Activated naive CD8-positive, alpha-beta T cell treated with anti-CD3 and anti-CD28 coated beads, Interleukin-2, amount 50 U/mL, for 24 hours (primary cell): ENCODE results near the gene UNC13C.

Experiments
- ATAC-seq: fragments of 150-1000 bp; cut with Tn5 transposase; one replicate; pipeline ENCODE4 v1.10.0; 2021
- DNase-seq: peaks from one replicate; pipeline ENCODE4 v3.0.0; 2021
- H3K27ac Mint-ChIP-seq: one replicate; pipeline ENCODE4 v1.8.0; 2021; ENCODE audit warnings: mild to moderate bottlenecking, mixed read lengths
- H3K27me3 Mint-ChIP-seq: one replicate; pipeline ENCODE4 v1.8.0; 2021; ENCODE audit warnings: mixed read lengths
- H3K36me3 Mint-ChIP-seq: one replicate; pipeline ENCODE4 v1.8.0; 2021; ENCODE audit warnings: low read depth, mixed read lengths
- H3K4me1 Mint-ChIP-seq: one replicate; pipeline ENCODE4 v1.8.0; 2021; ENCODE audit warnings: mixed read lengths
- H3K4me3 Mint-ChIP-seq: one replicate; pipeline ENCODE4 v1.8.0; 2021; ENCODE audit warnings: mild to moderate bottlenecking, moderate library complexity, mixed read lengths
- H3K9me3 Mint-ChIP-seq: one replicate; pipeline ENCODE4 v1.8.0; 2021; ENCODE audit warnings: mixed read lengths

The UNC13C gene

GRCh38 chr15:54481819-54482218 is 503.6 kb downstream of the UNC13C start:
- no peaks in the 10 kb centered on the region for H3K27me3 Mint-ChIP-seq
- DNase-seq (no peak), ATAC-seq (no peak)
- no peak overlapping the region for H3K27ac Mint-ChIP-seq
- no peak overlapping the region for H3K4me3 Mint-ChIP-seq
- H3K4me1 Mint-ChIP-seq = no peaks in the 10 kb centered on the region
- H3K36me3 Mint-ChIP-seq = no peaks in the 10 kb centered on the region
- H3K9me3 Mint-ChIP-seq = peaks cover 4% of the 10 kb centered on the region

DNA sequence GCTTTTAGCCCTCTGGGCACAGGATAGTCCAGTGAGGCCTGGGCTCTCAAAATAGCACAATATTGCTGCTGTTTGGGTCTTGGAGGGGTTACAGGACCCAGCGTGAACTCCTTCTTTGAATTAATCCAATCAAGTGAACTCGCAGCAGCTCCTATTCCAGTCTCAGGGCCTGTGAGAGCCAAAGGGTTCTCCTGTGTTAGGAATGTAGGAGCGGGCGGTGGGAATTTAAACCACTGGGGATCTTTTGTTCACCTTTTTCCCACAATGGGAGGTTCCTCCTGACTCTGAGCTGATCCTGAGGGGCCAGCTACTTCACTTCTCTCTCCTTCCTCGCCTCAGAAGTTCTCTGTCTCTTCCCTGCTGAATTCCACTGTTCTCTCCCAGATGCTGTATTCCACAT is 504.0 kb downstream of the UNC13C start:
- H3K4me1 Mint-ChIP-seq = no peaks in the 10 kb centered on the region
- ATAC-seq (no peak), DNase-seq (no peak)
- no peaks in the 10 kb centered on the region for H3K36me3 Mint-ChIP-seq
- no peaks in the 10 kb centered on the region for H3K27me3 Mint-ChIP-seq
- H3K9me3 Mint-ChIP-seq = peaks cover 4% of the 10 kb centered on the region
- H3K4me3 Mint-ChIP-seq = no peak overlapping the region
- H3K27ac Mint-ChIP-seq = no peak overlapping the region

GRCh38 chr15:54500330-54500729 is 522.1 kb downstream of the UNC13C start:
- Mint-ChIP-seq H3K9me3 (peaks cover 5% of the 10 kb centered on the region), H3K27me3 (peaks cover 2% of the 10 kb centered on the region)

DNA sequence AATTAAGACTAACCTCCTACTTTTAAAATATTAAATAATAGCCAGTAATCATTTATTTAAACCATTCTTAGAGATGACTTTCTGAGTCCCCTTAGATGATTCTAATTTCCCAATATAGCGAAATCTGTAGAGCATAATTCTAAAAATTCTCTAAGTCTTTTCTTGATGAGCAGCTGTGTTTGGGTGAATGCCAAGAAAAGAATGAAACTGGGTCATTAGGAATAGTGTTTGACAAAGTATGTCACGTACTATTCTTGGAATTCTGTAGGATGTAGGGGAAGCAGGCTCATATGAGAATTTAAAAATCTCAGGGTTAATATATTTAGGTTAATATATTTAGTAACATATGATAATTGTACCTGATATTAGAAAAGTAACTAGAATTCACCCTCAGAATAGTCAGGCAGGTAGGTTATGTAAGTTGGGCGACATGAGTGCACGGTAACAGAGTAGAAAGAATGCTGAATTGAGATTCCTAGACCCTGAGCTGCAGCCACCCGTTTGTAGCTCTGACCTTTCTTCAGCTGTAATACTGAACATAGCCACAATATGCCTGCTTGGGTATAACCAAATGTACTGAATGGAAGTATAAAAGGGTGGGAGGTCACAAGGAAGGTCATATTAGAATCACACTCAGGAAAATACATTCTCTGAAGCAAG is 524.3 kb downstream of the UNC13C start:
- no peak for ATAC-seq
- no peaks in the 10 kb centered on the region for H3K9me3 Mint-ChIP-seq
- no peak overlapping the region for H3K27ac Mint-ChIP-seq
- peaks cover 2% of the 10 kb centered on the region for H3K27me3 Mint-ChIP-seq
- H3K4me3 Mint-ChIP-seq = no peak overlapping the region
- no peaks in the 10 kb centered on the region for H3K36me3 Mint-ChIP-seq
- DNase-seq = no peak
- no peaks in the 10 kb centered on the region for H3K4me1 Mint-ChIP-seq

More at GRCh38 chr15:54500330-54500729, 522.1 kb downstream of the UNC13C start:
- ATAC-seq (no peak), DNase-seq (no peak)
- no peak overlapping the region for H3K4me3 Mint-ChIP-seq
- H3K36me3 Mint-ChIP-seq = no peaks in the 10 kb centered on the region
- H3K4me1 Mint-ChIP-seq = no peaks in the 10 kb centered on the region
- H3K27ac Mint-ChIP-seq = no peak overlapping the region

DNA sequence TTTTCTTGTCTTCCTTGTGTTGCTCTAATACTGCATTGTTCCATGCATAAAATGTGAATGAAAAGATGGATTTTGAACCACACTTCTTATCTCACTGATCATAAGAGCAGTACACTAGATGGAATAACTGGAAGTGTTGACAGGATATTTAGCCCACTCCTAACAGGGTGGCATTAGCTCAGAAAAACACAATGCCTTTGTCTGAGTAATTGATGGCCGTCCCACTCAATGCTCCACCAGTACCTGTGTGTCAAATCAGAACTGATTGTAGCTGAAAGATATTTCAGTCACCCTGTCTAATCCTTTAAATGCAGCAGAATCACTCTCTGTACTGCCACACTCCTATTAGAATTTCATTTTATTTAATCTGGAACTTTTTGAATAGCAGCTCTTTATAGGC is 526.5 kb downstream of the UNC13C start:
- Mint-ChIP-seq H3K4me1 (no peaks in the 10 kb centered on the region), H3K36me3 (no peaks in the 10 kb centered on the region), H3K27ac (no peak overlapping the region), H3K27me3 (peaks cover 4% of the 10 kb centered on the region), H3K4me3 (no peak overlapping the region), H3K9me3 (no peaks in the 10 kb centered on the region)
- ATAC-seq (no peak), DNase-seq (no peak)

DNA sequence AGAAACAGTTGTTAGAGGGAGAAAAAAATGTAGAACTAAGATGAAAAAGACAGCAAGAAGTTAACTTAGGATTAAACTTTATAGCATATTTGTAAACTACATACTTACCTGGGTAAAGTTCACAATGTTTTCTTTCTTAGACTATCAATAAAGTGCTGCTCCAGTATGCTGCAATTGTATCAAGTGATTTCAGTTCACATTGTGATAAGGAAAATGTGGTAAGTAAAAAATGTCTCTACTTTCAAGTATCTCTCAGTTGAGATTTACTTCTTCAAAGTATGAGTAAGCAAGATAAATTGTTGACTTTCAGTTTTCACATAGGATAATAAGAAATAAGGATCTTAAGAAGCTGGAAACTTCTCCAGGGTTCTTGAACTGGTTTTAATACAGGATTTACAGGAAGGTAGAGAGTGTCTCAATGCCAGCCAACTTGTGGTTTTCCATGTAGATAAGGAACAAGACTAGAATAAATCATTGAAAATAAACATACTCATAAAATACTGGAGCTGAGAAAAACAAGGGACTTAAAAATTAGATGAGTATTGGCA is 528.8 kb downstream of the UNC13C start:
- Mint-ChIP-seq H3K27me3 (peaks cover 4% of the 10 kb centered on the region), H3K9me3 (no peaks in the 10 kb centered on the region), H3K4me1 (no peaks in the 10 kb centered on the region), H3K27ac (no peak overlapping the region), H3K36me3 (no peaks in the 10 kb centered on the region), H3K4me3 (no peak overlapping the region)
- ATAC-seq (no peak), DNase-seq (no peak)

DNA sequence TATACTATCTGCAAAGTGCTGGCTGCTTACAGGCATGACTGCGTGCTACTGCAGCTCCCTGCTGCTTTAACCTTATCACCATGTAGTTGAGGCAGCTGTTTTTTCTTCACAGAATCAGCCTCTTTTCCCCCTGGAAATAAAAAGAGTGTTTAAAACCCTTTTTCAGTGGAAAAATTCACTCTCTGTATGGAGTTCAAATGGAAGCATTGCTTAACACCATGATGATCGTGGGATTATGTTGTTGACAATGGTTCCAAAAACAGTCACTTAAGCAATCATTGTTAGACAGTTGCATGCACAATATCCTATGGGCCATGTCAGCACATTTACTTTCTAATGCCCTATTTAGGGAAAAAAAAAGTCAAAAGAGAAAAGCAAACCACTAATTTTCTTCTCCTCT is 536.4 kb downstream of the UNC13C start:
- ATAC-seq = no peak
- no peaks in the 10 kb centered on the region for H3K9me3 Mint-ChIP-seq
- H3K36me3 Mint-ChIP-seq = no peaks in the 10 kb centered on the region
- H3K27me3 Mint-ChIP-seq = peaks cover 3% of the 10 kb centered on the region
- H3K4me1 Mint-ChIP-seq = peaks cover 7% of the 10 kb centered on the region
- no peak overlapping the region for H3K27ac Mint-ChIP-seq
- no peak for DNase-seq
- H3K4me3 Mint-ChIP-seq = no peak overlapping the region

DNA sequence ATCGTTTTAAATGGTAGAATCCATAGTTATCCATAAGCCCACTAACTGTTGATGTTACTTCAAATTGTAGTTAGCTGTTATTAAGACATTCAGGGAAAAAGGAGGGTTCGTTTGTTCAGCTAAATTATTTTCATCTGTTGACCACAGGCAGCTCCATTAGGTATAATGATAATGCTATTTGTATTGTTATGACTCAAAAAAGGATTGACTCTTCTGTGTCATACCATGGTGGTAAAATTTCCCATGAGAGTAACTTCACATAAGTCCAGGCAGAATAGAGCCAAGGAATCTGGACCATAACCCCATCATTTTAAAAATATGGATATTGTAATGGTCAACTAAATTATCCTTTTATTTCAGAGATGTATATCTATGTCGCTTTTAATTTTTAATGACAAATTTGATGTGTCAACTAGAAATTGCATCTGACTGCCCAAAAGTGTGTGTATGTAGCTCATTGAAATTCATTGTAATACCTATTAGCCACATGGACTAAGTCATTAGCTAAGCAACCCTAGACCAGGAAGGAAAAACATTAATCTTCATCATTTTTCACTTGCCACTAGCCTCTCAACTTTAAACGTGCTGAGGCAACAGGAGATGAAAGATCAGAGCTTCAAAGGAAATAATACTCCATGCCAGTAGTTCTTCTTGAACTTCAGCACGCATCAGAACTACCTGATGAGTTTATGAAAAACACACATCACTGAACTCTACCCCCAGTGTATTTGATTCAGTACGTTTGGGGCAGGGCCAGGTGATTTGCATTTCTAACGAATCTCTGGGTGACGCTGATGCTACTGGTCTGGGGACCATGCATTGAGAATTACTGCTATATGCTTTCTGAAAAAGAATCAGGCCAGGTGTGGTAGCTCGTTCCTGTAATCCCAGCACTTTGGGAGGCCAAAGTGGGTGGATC is 537.7 kb downstream of the UNC13C start:
- H3K4me1 Mint-ChIP-seq = peaks cover 18% of the 10 kb centered on the region
- ATAC-seq (no peak), DNase-seq (no peak)
- H3K27me3 Mint-ChIP-seq = no peaks in the 10 kb centered on the region
- no peak overlapping the region for H3K4me3 Mint-ChIP-seq
- no peaks in the 10 kb centered on the region for H3K36me3 Mint-ChIP-seq
- H3K27ac Mint-ChIP-seq = no peak overlapping the region
- no peaks in the 10 kb centered on the region for H3K9me3 Mint-ChIP-seq

GRCh38 chr15:54517366-54517765 is 539.1 kb downstream of the UNC13C start:
- Mint-ChIP-seq H3K27me3 (no peaks in the 10 kb centered on the region), H3K9me3 (no peaks in the 10 kb centered on the region), H3K36me3 (no peaks in the 10 kb centered on the region), H3K27ac (no peak overlapping the region), H3K4me1 (peaks cover 18% of the 10 kb centered on the region), H3K4me3 (no peak overlapping the region)
- DNase-seq = no peak
- ATAC-seq = no peak

GRCh38 chr15:54518156-54518882 is 540.1 kb downstream of the UNC13C start:
- H3K27ac Mint-ChIP-seq = no peak overlapping the region
- H3K4me1 Mint-ChIP-seq = peaks cover 18% of the 10 kb centered on the region
- no peaks in the 10 kb centered on the region for H3K9me3 Mint-ChIP-seq
- DNase-seq (no peak), ATAC-seq (no peak)
- no peaks in the 10 kb centered on the region for H3K36me3 Mint-ChIP-seq
- H3K27me3 Mint-ChIP-seq = no peaks in the 10 kb centered on the region
- H3K4me3 Mint-ChIP-seq = no peak overlapping the region

DNA sequence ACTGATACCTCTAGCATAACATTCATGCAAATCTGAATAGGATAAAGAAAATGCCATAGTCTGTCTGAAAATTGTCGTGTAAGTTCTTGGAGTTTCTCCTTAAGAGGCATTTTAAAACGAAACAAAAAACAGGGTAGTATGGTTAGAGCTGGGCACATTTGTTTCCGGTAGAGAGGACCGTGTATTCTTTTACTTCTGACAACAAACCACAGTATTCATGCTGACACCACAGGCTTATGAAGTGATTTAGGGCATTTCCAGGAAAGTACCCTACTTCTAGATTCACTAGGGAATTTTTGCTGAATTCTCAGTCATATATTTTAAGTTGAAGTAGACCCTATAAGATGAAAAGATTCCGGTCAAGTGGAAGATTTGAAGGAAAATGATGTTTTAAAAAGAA is 541.3 kb downstream of the UNC13C start:
- Mint-ChIP-seq H3K27me3 (no peaks in the 10 kb centered on the region), H3K9me3 (no peaks in the 10 kb centered on the region), H3K4me3 (peak overlapping the region; percentile 9), H3K36me3 (no peaks in the 10 kb centered on the region), H3K4me1 (peaks cover 18% of the 10 kb centered on the region), H3K27ac (peak overlapping the region; percentile 7)
- ATAC-seq = peak; percentile 54
- no peak for DNase-seq

GRCh38 chr15:54520616-54521015 is 542.4 kb downstream of the UNC13C start:
- H3K27ac Mint-ChIP-seq = no peak overlapping the region
- no peaks in the 10 kb centered on the region for H3K9me3 Mint-ChIP-seq
- H3K27me3 Mint-ChIP-seq = no peaks in the 10 kb centered on the region
- peaks cover 18% of the 10 kb centered on the region for H3K4me1 Mint-ChIP-seq
- no peaks in the 10 kb centered on the region for H3K36me3 Mint-ChIP-seq
- ATAC-seq (no peak), DNase-seq (no peak)
- no peak overlapping the region for H3K4me3 Mint-ChIP-seq

DNA sequence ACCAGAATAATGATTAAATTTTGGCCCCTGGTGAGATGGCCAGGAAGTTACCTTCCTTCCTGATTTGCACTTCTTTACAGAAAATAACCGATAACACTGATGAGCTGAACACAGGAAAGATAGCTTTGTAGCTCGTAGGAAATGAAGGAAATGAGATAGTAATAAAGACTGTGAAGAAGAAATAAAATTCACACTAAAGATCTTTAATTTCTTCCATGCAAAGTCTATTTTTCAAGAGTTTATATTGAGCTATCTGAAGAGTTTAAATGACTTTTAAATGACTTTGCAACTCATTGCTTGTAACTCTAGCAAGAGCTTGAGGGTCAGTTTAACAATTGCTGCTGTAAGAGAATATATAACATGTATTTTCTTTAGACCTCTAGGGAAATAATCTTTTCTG is 543.0 kb downstream of the UNC13C start:
- ATAC-seq = no peak
- no peaks in the 10 kb centered on the region for H3K36me3 Mint-ChIP-seq
- H3K27ac Mint-ChIP-seq = no peak overlapping the region
- no peaks in the 10 kb centered on the region for H3K9me3 Mint-ChIP-seq
- H3K4me1 Mint-ChIP-seq = peaks cover 18% of the 10 kb centered on the region
- H3K4me3 Mint-ChIP-seq = no peak overlapping the region
- DNase-seq = no peak
- no peaks in the 10 kb centered on the region for H3K27me3 Mint-ChIP-seq

DNA sequence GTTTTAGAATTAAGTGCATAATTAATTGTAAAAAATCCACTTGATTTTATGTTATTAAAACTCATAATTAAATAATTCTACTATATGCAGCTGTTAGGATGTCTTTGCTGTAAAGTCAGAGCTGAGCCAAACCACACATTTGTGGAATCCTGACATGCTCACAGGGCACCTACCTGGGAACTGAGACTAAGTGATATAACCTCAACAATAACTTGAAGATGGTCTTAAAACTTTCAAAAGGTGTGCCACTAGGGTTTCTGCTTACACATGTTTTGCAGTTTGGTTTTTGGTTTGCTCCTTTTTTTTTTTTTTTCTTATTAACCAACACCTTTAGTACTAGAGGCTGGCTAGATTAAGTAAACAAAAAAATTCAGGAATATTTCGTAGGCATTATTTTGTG is 549.8 kb downstream of the UNC13C start:
- Mint-ChIP-seq H3K36me3 (no peaks in the 10 kb centered on the region), H3K9me3 (no peaks in the 10 kb centered on the region), H3K27ac (no peak overlapping the region), H3K27me3 (no peaks in the 10 kb centered on the region), H3K4me1 (no peaks in the 10 kb centered on the region), H3K4me3 (no peak overlapping the region)
- ATAC-seq (no peak), DNase-seq (no peak)
